K562 (cell line): ENCODE results near the gene BCL6B. TPM values are rescaled to one million over a fixed set of nuclear protein-coding genes. Genes with fewer than 3 reads are reported as not detected.
A peak's percentile ranks its signal among the peaks of the same experiment; 100 is the strongest.

Source experiments
- ATAC-seq: fragments of 200-7000 bp; cut with Tn5 transposase; 3 replicates; pipeline ENCODE4 v1.9.1; 2020; ENCODE audit warnings: moderate library complexity
- BruUV-seq: library from RNA; stranded (reverse); fragments of 400-500 nt; replicated peaks from 2 replicates; lab custom pipeline; 2021; lab: Mats Ljungman, UMichigan
- CTCF ChIA-PET: fragments of 300-600 bp; formaldehyde crosslinking; extraction: SDS; loops from one replicate; lab custom pipeline; 2021; ENCODE audit warnings: low intra/inter-chr PET ratio; lab: Yijun Ruan, JAX
- POLR2A ChIA-PET: fragments of 300-600, 350-650 bp; sonication (Branson Sonifier 250); formaldehyde crosslinking; extraction: SDS; loops from one replicate; lab custom pipeline; 2021; ENCODE audit warnings: antibody characterized with exemption, inconsistent platforms; lab: Yijun Ruan, JAX
- DNase-seq, 4 experiments: peaks; one replicate each; pipeline versions ENCODE4 v3.0.0 to v3.0.0-alpha.2; 2011 to 2018; ENCODE audit warnings: low spot score in 3 of 4, mixed read lengths in 3 of 4; ENCODE audit errors: extremely low read depth in 1 of 4
- FAIRE-seq: peaks from 2 replicates; lab custom pipeline; 2011; peaks lifted over from hg19 to GRCh38; lab: Jason Lieb, UNC
- H2AFZ ChIP-seq: 2 replicates; pipeline ENCODE4 v1.6.0; 2011; ENCODE audit warnings: low read depth, low read length, control low read depth, inconsistent platforms
- H3K27ac ChIP-seq: fragments of 200-600 bp; 3 replicates; pipeline ENCODE4 v1.8.0; 2011; ENCODE audit warnings: low read depth, mild to moderate bottlenecking, control low read depth, inconsistent platforms, low read length, moderate library complexity, mixed read lengths; ENCODE audit errors: extremely low read depth
- H3K27me3 ChIP-seq, 2 experiments: fragments of 300-600 bp in 1 of 2; 2 replicates in 1 of 2; 3 replicates in 1 of 2; pipeline versions ENCODE4 v1.6.0 to v1.8.0; 2011; ENCODE audit warnings: inconsistent platforms in 2 of 2, low read length in 2 of 2, mild to moderate bottlenecking in 1 of 2, mixed read lengths in 1 of 2, moderate library complexity in 1 of 2; ENCODE audit not compliant: control insufficient read depth in 2 of 2, insufficient read depth in 2 of 2
- H3K36me3 ChIP-seq: fragments of 300-600 bp; 3 replicates; pipeline ENCODE4 v1.8.0; 2011; ENCODE audit warnings: mild to moderate bottlenecking, low read length, inconsistent platforms; ENCODE audit not compliant: control insufficient read depth, insufficient read depth
- H3K4me1 ChIP-seq, 2 experiments: fragments of 200-600 bp in 1 of 2; replicated peaks in 1 of 2; 2 replicates in 1 of 2; 3 replicates in 1 of 2; pipeline versions ENCODE4 v1.5.1 to v1.8.0; 2011; ENCODE audit warnings: inconsistent platforms in 2 of 2, low read length in 2 of 2, mild to moderate bottlenecking in 1 of 2, mixed read lengths in 1 of 2, moderate library complexity in 1 of 2; ENCODE audit not compliant: control insufficient read depth in 2 of 2, insufficient read depth in 2 of 2
- H3K4me2 ChIP-seq: 2 replicates; pipeline ENCODE4 v1.6.1; 2011; ENCODE audit warnings: low read length, control low read depth, inconsistent platforms, mixed read lengths; ENCODE audit not compliant: insufficient read depth
- H3K4me3 ChIP-seq: fragments of 200-600 bp; sonication (generic), shearing (Covaris generic); 2 replicates; pipeline ENCODE4 v1.5.1; 2016; ENCODE audit warnings: control low read depth, inconsistent platforms
- H3K79me2 ChIP-seq: fragments of 200-600 bp; 3 replicates; pipeline ENCODE4 v1.8.0; 2011; ENCODE audit warnings: low read length, inconsistent platforms; ENCODE audit not compliant: control insufficient read depth, insufficient read depth
- H3K9ac ChIP-seq, 2 experiments: 2 replicates each; pipeline versions ENCODE4 v1.6.0 to v1.6.1; 2011; ENCODE audit warnings: low read depth in 2 of 2, low read length in 2 of 2, control low read depth in 1 of 2, inconsistent platforms in 1 of 2, mild to moderate bottlenecking in 1 of 2, mixed read lengths in 1 of 2; ENCODE audit not compliant: insufficient read depth in 1 of 2
- H3K9me1 ChIP-seq: one replicate; pipeline ENCODE4 v1.6.0; 2011; ENCODE audit warnings: inconsistent platforms, mild to moderate bottlenecking, low read length, moderate library complexity; ENCODE audit not compliant: control insufficient read depth, insufficient read depth
- H3K9me3 ChIP-seq: replicated peaks from 2 replicates; pipeline ENCODE4 v1.5.1; 2011; ENCODE audit warnings: low read depth, low read length, inconsistent platforms; ENCODE audit not compliant: control insufficient read depth, insufficient read depth
- H4K20me1 ChIP-seq: replicated peaks from 2 replicates; pipeline ENCODE4 v1.6.1; 2011; ENCODE audit warnings: low read length, inconsistent platforms, mixed read lengths; ENCODE audit not compliant: control insufficient read depth, insufficient read depth
- ESRRA ChIP-seq: fragments of 450-650 bp; IDR thresholded peaks from 2 replicates; pipeline ENCODE4 v1.6.1; 2014; ENCODE audit warnings: low read depth, mild to moderate bottlenecking, moderate library complexity, borderline replicate concordance
- THRB ChIP-seq: fragments of 450-650 bp; formaldehyde crosslinking; conservative IDR thresholded peaks from 2 replicates; pipeline ENCODE4 v1.4.0; 2022; ENCODE audit warnings: mild to moderate bottlenecking, missing genetic modification characterization
- VEZF1 ChIP-seq: fragments of 200-800 bp; sonication (Bioruptor generic); IDR thresholded peaks from 2 replicates; pipeline ENCODE4 v1.6.1; 2017; ENCODE audit warnings: missing genetic modification characterization, missing compliant biosample characterization
- ZBTB7A ChIP-seq: IDR thresholded peaks from 2 replicates; pipeline ENCODE4 v1.6.1; 2011; ENCODE audit warnings: low read depth, mild to moderate bottlenecking, low read length, moderate library complexity, borderline replicate concordance; ENCODE audit not compliant: control insufficient read depth
- ZNF277 ChIP-seq: fragments of 250-450 bp; sonication (Bioruptor Pico); IDR thresholded peaks from 2 replicates; pipeline ENCODE4 v1.8.0; 2022; ENCODE audit warnings: inconsistent platforms, mild to moderate bottlenecking, moderate library complexity, borderline replicate concordance
- ZNF583 ChIP-seq: fragments of 250-450 bp; sonication (Bioruptor Pico); IDR thresholded peaks from 2 replicates; pipeline ENCODE4 v1.4.0; 2020
- WGBS: fragments of 100-300 bp; shearing (Covaris generic); methylation state at CpG from one replicate; pipeline ENCODE4 v1.1.6; 2016; ENCODE audit warnings: low coverage, mixed read lengths; ENCODE audit not compliant: insufficient coverage; ENCODE audit errors: missing lambda C conversion rate; 5-methylcytosine and 5-hydroxymethylcytosine counted together
- in situ Hi-C: fragments of 300-500 bp; cut with MboI; formaldehyde crosslinking; loops from 4 replicates; pipeline ENCODE4 v1.15.0; 2018; ENCODE audit warnings: inconsistent platforms, mixed read lengths
- intact Hi-C: fragments of 100-400 bp; cut with micrococcal nuclease; formaldehyde crosslinking; loops from 2 replicates; pipeline ENCODE4 v1.14.2; 2022
- polyA plus RNA-seq, 8 experiments: library from polyadenylated mRNA; depleted of rRNA in 4 of 8; stranded (reverse) in 5 of 8; unstranded in 3 of 8; fragments of >200 nt; fragmentation: Nextera tagmentation in 2 of 8; fragmentation: Illumina TruSeq in 1 of 8; extraction: Ambion mirVana in 2 of 8; extraction: Trizol in 1 of 8; gene quantifications; 2 replicates each; pipeline versions ENCODE4 v1.2.1 to v1.2.3, GENCODE V29; 2011 to 2014; ENCODE audit warnings: inconsistent platforms in 1 of 8, missing spikeins in 1 of 8
- total RNA-seq, 7 experiments: library from RNA; depleted of rRNA in 6 of 7; stranded (reverse); fragments of >200 nt in 6 of 7; fragmentation: Illumina TruSeq in 2 of 7; extraction: Trizol in 2 of 7; gene quantifications; 2 replicates each; pipeline versions ENCODE4 v1.2.1 to v1.2.3, GENCODE V29; 2011 to 2021; ENCODE audit warnings: low replicate concordance in 1 of 7

Gene BCL6B
- total and polyA plus RNA-seq, 9 of the 15 experiments (the other 6 are each of a cell fraction or from before 2014, with no cell fraction given): 0.89 to 5.0 (median 3.6) TPM

- 0 out of 2 replicates have a peak overlapping the region, but pooled peaks have one; percentile 4 for H2AFZ ChIP-seq
- H3K27ac ChIP-seq: peak overlapping the region; percentile 80
- POLR2A ChIA-PET: interaction anchor here (0.6 to 2.5 kb wide), 4 partner anchors 11 to 185 kb away, joined by 3 to 14 read pairs (median 6); no protein-coding TSS in a partner anchor
- no peaks in the 10 kb centered on the region for H3K9me3 ChIP-seq
- no peaks in the 10 kb centered on the region for H3K9me1 ChIP-seq
- no peak overlapping the region for H3K4me3 ChIP-seq
- DNase-seq (peak; percentile 59 to 86 (median 74)), FAIRE-seq (peak; percentile 96), ATAC-seq (peak; percentile 88)
- peaks cover 33 to 41% of the 10 kb centered on the region in 2 experiments for H3K4me1 ChIP-seq
- peak overlapping the region; percentile 70 for H3K4me2 ChIP-seq
- intact Hi-C loops: no loop called here
- H4K20me1 ChIP-seq: no peaks in the 10 kb centered on the region
- peak overlapping the region; percentile 44 to 49; a peak in 3 of 4 replicates for H3K9ac ChIP-seq
- peaks cover 56% of the 10 kb centered on the region for H3K36me3 ChIP-seq
- in situ Hi-C loops: no loop called here
- H3K27me3 ChIP-seq: no peaks in the 10 kb centered on the region
- WGBS: 6% methylated on average over 11 of the region's 11 CpGs
- CTCF ChIA-PET: no interaction called here
- no TSS peak for BruUV-seq
- peaks cover 6% of the 10 kb centered on the region; the same call in 2 of the 3 replicates for H3K79me2 ChIP-seq
- TF ChIP-seq THRB (CRISPR knock-in tag): no peak
- TF ChIP-seq ESRRA: no peak
- peak; percentile 37; the same call in 1 of the 2 replicates for TF ChIP-seq VEZF1
- no peak for TF ChIP-seq ZNF277
- no peak for TF ChIP-seq ZNF583 (CRISPR knock-in tag)
- peak; percentile 42; the same call in 1 of the 2 replicates for TF ChIP-seq ZBTB7A
Observed at GRCh38 chr17:6998855-6999508, 23.9 kb upstream of the BCL6B start.
